Measurements from ENCODE around the gene TMEM178B. TPM values are rescaled to one million over a fixed set of nuclear protein-coding genes. Genes with fewer than 3 reads are reported as not detected.

The TMEM178B gene
- total and polyA plus RNA-seq, 9 of the 15 experiments (the other 6 are each of a cell fraction or from before 2014, with no cell fraction given): under 0.01 to 0.03 (median 0.01) TPM; not detected in 5

DNA sequence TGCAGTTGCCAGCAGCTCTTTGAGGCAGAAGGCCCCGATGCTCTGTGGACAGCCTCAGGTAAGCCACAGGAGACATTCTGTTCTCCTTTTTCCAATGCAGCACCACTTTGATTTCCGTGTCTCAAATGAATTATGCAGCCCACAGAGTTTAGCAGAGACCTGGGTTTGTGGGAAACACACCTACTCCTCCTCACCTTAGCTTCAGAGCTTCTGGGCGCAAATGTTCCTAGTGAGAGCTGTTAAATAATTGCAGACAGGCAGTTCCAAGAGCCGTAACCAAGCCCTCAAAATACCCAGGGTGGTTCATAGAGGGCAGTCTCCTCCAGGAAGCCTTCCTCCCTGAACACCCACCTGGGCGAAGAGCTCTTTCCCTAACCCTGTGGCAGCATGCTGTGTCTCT lies 408.1 kb downstream of the TMEM178B start (continued):
- TF ChIP-seq ETV6 (IDR thresholded peaks at IDR 0.05; ENCODE audit: borderline replicate concordance in 1 of 2, low read depth in 2 of 2, low read length in 1 of 2) (no peak), ETV6 (CRISPR knock-in tag; IDR thresholded peaks at IDR 0.05; ENCODE audit: borderline replicate concordance) (no peak), MIER1 (IDR thresholded peaks at IDR 0.05; ENCODE audit: low read depth) (no peak)

DNA sequence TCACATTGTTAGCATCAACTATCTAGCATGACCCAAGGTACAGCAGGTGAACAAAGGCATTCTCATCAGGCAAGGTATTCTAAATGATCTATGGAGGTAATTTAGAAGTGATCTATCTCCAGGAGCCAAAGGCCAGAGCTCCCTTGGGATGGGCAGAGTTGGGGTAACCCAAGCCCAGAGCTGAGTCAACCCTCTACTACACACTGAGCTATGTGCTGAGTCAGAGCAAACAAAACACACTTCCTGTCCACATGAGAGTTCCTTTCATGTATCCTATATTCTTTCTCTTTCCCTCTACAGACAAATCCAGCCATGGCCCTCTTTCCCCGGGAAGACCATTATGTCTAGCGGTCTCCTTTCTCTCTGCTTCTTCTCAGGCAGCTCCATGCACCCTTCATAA lies 409.2 kb downstream of the TMEM178B start:
- BruUV-seq (replicated peaks): no TSS peak
- Histone ChIP-seq H3K9ac (ENCODE audit: insufficient read depth in 1 of 2, low read depth in 2 of 2, low read length in 2 of 2) (no peak overlapping the region), H3K4me2 (ENCODE audit: insufficient read depth, low read length) (no peak overlapping the region), H4K20me1 (replicated peaks; ENCODE audit: control insufficient read depth, insufficient read depth, low read length) (no peaks in the 10 kb centered on the region), H3K4me3 (no peak overlapping the region), H3K36me3 (ENCODE audit: control insufficient read depth, insufficient read depth, low read length) (no peaks in the 10 kb centered on the region), H3K4me1 (replicated peaks in 1 of 2; ENCODE audit: control insufficient read depth in 2 of 2, insufficient read depth in 2 of 2, low read length in 2 of 2) (no peaks in the 10 kb centered on the region), H3K9me1 (ENCODE audit: control insufficient read depth, insufficient read depth, low read length) (no peaks in the 10 kb centered on the region), H2AFZ (ENCODE audit: low read depth, low read length) (no peak overlapping the region), H3K27ac (ENCODE audit: extremely low read depth, low read depth, low read length) (no peak overlapping the region), H3K27me3 (ENCODE audit: control insufficient read depth in 2 of 2, insufficient read depth in 2 of 2, low read length in 2 of 2) (peaks cover 10 to 30% of the 10 kb centered on the region in 2 experiments; a peak in 4 of 5 replicates), H3K9me3 (replicated peaks; ENCODE audit: control insufficient read depth, insufficient read depth, low read depth, low read length) (no peaks in the 10 kb centered on the region), H3K79me2 (ENCODE audit: control insufficient read depth, insufficient read depth, low read length) (no peaks in the 10 kb centered on the region)
- TF ChIP-seq ZNF316 (IDR thresholded peaks at IDR 0.05) (peak; percentile 39; the same call in 1 of the 2 replicates), SMARCA4 (IDR thresholded peaks at IDR 0.05) (no peak), ZNF785 (CRISPR knock-in tag; IDR thresholded peaks at IDR 0.05) (no peak)
- TF ChIP-seq, protein P1, sequence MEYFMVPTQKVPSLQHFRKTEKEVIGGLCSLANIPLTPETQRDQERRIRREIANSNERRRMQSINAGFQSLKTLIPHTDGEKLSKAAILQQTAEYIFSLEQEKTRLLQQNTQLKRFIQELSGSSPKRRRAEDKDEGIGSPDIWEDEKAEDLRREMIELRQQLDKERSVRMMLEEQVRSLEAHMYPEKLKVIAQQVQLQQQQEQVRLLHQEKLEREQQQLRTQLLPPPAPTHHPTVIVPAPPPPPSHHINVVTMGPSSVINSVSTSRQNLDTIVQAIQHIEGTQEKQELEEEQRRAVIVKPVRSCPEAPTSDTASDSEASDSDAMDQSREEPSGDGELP (CRISPR knock-in tag; IDR thresholded peaks at IDR 0.05; ENCODE audit: borderline replicate concordance): no peak
- 0% methylated on average over 2 of the region's 2 CpGs for WGBS (ENCODE audit: insufficient coverage, low coverage, missing lambda C conversion rate)
- ChIA-PET POLR2A (interaction anchor here (1.8 kb wide), 1 partner anchor 11 kb away, joined by 5 read pairs; no protein-coding TSS in a partner anchor), CTCF (ENCODE audit: low intra/inter-chr PET ratio) (no interaction called here)
- FAIRE-seq (no peak), ATAC-seq (0 out of 3 replicates have a peak, but pooled peaks have one; percentile 27), DNase-seq (ENCODE audit: extremely low read depth in 1 of 4, low spot score in 3 of 4) (no peak)
- intact Hi-C loops (cut with micrococcal nuclease): no loop called here
- in situ Hi-C loops (cut with MboI): no loop called here
